Keratinocyte (primary cell): Measurements from ENCODE around the gene LYPD8.

Experiments used
- CTCF ChIP-seq, 3 experiments: IDR thresholded peaks in 1 of 3; conservative IDR thresholded peaks in 1 of 3; optimal IDR thresholded peaks in 1 of 3; 2 replicates in 2 of 3; 3 replicates in 1 of 3; pipeline versions ENCODE3 to v1.5.1; 2011; ENCODE audit warnings: low read length in 3 of 3, mild to moderate bottlenecking in 3 of 3, moderate library complexity in 2 of 3, control low read depth in 1 of 3, inconsistent platforms in 1 of 3; ENCODE audit not compliant: insufficient read depth in 2 of 3; ENCODE audit errors: extremely low read depth in 1 of 3
- EZH2 ChIP-seq: IDR thresholded peaks from one replicate; pipeline ENCODE4 v1.6.1; 2012; ENCODE audit warnings: inconsistent platforms, mild to moderate bottlenecking, low read length, moderate library complexity

- TF ChIP-seq CTCF (optimal IDR thresholded peaks at IDR 0.05 in 1 of 3, IDR thresholded peaks at IDR 0.05 in 1 of 3, conservative IDR thresholded peaks at IDR 0.05 in 1 of 3; ENCODE audit: extremely low read depth in 1 of 3, insufficient read depth in 2 of 3, low read length in 3 of 3) (no peak), EZH2 (no peak)
These were observed 1.8 kb downstream of the LYPD8 start for GRCh38 chr1:248753708-248754280.
